ENCODE measurements around the gene SLC1A7. TPM values are rescaled to one million over a fixed set of nuclear protein-coding genes. Genes with fewer than 3 reads are reported as not detected.

Gene SLC1A7
- total RNA-seq, 1 donor from 2014 or later, result not detected

DNA sequence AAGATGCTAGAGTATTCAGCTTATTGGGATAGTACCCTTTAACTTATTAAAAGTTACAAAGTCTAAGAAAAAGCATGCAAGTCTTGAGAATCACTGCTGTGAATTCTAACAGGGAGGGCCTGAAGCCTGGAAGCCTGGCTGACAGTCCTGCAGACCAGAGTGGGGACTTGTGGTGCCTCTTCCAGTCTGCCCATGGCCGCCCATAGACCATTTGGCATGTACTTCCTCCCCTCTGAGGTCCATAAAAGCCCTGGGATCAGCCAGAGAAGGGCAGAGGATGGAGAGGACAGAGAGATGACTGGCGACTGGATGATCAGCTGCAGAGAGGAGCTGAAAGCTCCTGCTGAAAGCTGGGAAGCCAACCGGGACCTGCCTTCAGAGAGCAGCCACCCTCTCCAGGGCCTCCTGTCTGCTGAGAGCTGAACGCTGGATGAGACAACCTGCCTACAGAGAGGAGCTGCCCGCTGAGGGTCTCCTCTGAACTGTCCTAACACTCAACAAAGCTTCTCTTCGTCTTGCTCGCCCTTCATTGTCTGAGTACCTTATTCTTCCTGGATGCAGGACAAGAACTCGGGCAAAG, 12.5 kb upstream of the SLC1A7 start:
- Mint-ChIP-seq H3K27ac (no peak overlapping the region), H3K4me3 (no peak overlapping the region), H3K4me1 (ENCODE audit: unreplicated experiment) (no peaks in the 10 kb centered on the region), H3K27me3 (no peaks in the 10 kb centered on the region), H3K9me3 (no peaks in the 10 kb centered on the region), H3K36me3 (no peaks in the 10 kb centered on the region)
- TF ChIP-seq, protein P1, sequence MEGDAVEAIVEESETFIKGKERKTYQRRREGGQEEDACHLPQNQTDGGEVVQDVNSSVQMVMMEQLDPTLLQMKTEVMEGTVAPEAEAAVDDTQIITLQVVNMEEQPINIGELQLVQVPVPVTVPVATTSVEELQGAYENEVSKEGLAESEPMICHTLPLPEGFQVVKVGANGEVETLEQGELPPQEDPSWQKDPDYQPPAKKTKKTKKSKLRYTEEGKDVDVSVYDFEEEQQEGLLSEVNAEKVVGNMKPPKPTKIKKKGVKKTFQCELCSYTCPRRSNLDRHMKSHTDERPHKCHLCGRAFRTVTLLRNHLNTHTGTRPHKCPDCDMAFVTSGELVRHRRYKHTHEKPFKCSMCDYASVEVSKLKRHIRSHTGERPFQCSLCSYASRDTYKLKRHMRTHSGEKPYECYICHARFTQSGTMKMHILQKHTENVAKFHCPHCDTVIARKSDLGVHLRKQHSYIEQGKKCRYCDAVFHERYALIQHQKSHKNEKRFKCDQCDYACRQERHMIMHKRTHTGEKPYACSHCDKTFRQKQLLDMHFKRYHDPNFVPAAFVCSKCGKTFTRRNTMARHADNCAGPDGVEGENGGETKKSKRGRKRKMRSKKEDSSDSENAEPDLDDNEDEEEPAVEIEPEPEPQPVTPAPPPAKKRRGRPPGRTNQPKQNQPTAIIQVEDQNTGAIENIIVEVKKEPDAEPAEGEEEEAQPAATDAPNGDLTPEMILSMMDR (conservative IDR thresholded peaks at IDR 0.05), result no peak
- no peak for DNase-seq (ENCODE audit: extremely low spot score, unreplicated experiment)

DNA sequence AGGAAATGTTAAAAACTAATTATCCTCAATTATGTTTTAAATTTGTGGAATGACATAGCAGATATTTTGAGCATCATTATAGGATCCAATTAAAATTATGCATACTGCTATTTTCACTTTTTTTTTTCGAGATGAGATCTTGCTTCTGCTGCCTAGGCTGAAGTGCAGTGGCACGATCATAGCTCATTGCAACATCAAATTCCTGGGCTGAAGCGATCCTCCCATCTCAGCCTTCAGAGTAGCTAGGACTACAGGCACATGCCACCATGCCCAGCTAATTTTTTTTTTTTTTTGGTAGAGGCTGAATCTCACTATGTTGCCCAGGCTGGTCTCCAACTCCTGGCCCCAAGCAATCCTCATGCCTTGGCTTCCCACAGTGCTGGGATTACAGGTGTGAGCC, 11.3 kb upstream of the SLC1A7 start:
- no peak overlapping the region for H3K4me3 Mint-ChIP-seq
- no peaks in the 10 kb centered on the region for H3K27me3 Mint-ChIP-seq
- DNase-seq (ENCODE audit: extremely low spot score, unreplicated experiment), result no peak
- no peaks in the 10 kb centered on the region for H3K36me3 Mint-ChIP-seq
- no peaks in the 10 kb centered on the region for H3K4me1 Mint-ChIP-seq (ENCODE audit: unreplicated experiment)
- no peaks in the 10 kb centered on the region for H3K9me3 Mint-ChIP-seq
- H3K27ac Mint-ChIP-seq, result no peak overlapping the region
- TF ChIP-seq, protein P1 (conservative IDR thresholded peaks at IDR 0.05), result no peak

DNA sequence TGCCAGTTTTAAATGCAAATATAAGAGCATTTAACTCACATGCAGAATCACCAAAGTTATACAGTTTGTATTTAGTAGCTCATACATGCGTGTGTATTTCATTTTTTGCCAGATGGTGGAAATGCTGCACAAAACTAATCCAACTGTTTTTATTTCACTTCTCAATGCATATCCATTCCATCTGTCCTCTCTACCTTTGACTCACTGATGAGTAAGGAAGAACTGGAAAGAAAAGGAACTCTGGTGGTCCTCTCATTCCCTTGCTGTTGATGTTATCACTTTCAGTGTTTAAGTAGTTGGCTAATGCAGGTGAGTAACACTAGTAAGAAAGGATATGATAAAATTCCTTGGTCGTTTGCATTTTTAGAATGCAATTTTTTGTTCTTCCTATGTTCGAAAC, 5.7 kb upstream of the SLC1A7 start:
- H3K4me3 Mint-ChIP-seq, result no peak overlapping the region
- no peaks in the 10 kb centered on the region for H3K27me3 Mint-ChIP-seq
- H3K4me1 Mint-ChIP-seq (ENCODE audit: unreplicated experiment), result peaks cover 15% of the 10 kb centered on the region
- peak overlapping the region; percentile 21 for H3K27ac Mint-ChIP-seq
- TF ChIP-seq, protein P1 (conservative IDR thresholded peaks at IDR 0.05), result no peak
- no peaks in the 10 kb centered on the region for H3K9me3 Mint-ChIP-seq
- H3K36me3 Mint-ChIP-seq, result no peaks in the 10 kb centered on the region
- DNase-seq (ENCODE audit: extremely low spot score, unreplicated experiment), result no peak

DNA sequence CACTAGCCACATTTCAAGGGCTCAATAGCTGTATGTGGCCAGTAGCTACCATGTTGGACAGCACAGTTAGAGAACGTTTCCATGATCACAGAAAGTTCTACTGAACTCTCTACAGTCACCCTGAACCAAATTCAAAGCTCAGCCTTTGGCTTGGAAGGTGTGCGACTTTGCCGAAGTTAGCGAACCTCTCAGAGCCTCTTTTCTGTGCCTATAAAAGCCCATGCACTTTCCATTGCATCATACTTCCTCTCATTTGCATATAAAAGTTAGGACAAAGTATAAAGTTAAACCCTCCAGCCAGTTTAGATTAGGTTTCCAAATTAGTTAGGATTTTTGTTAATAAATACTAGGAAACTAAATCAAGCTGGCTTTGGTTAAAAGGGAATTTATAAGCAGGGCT, 4.7 kb upstream of the SLC1A7 start:
- H3K27me3 Mint-ChIP-seq, result no peaks in the 10 kb centered on the region
- H3K36me3 Mint-ChIP-seq, result no peaks in the 10 kb centered on the region
- no peaks in the 10 kb centered on the region for H3K9me3 Mint-ChIP-seq
- TF ChIP-seq, protein P1 (conservative IDR thresholded peaks at IDR 0.05), result no peak
- no peak overlapping the region for H3K4me3 Mint-ChIP-seq
- H3K4me1 Mint-ChIP-seq (ENCODE audit: unreplicated experiment), result peaks cover 15% of the 10 kb centered on the region
- DNase-seq (ENCODE audit: extremely low spot score, unreplicated experiment), result no peak
- no peak overlapping the region for H3K27ac Mint-ChIP-seq

DNA sequence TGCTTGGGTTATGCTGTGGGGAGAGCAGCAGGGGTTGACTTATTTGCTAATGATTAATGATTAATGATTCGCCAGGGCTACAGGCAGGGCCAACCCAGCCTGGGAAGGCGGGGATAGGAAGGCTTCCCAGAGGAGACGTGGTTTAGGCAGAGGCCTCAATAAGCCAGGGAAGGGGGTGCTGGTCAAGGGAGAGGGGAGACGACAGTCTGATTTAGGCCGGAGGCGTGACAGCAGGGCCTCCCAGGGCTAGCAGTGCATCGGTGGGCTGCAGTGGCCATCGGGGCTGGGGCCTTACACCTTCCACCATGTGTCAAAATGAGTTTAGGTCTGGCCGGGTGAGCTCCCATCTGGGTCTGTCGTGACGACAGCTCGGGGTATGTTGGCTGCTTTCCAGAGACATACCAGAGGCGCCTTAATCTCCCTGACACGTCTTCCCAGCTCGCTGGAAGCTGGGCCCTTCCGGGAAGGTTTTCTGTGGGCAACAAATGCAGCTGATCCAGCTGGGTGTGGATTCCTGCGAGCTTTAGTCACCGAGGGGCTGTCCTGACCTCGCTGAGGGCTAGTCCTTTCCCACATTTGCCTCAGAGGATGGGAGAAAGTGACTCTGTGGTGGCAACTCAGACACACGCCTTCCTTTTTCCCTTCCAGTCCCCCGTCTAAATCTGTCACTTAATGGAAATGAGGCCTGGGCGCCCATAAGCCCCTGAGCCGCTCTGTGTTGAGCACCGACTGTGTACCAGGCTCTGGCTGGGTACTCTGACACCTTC, 3.7 kb upstream of the SLC1A7 start:
- H3K27ac Mint-ChIP-seq, result peak overlapping the region; percentile 98
- DNase-seq (ENCODE audit: extremely low spot score, unreplicated experiment), result peak; percentile 80
- peaks cover 15% of the 10 kb centered on the region for H3K4me1 Mint-ChIP-seq (ENCODE audit: unreplicated experiment)
- no peaks in the 10 kb centered on the region for H3K9me3 Mint-ChIP-seq
- peak overlapping the region; percentile 81 for H3K4me3 Mint-ChIP-seq
- H3K27me3 Mint-ChIP-seq, result peaks cover 5% of the 10 kb centered on the region
- no peaks in the 10 kb centered on the region for H3K36me3 Mint-ChIP-seq
- TF ChIP-seq, protein P1 (conservative IDR thresholded peaks at IDR 0.05), result no peak
